Endodermal cell (in vitro differentiated cells): ENCODE measurements around the gene IKZF2. TPM values are rescaled to one million over a fixed set of nuclear protein-coding genes. Genes with fewer than 3 reads are reported as not detected.
A peak's percentile ranks its signal among the peaks of the same experiment; 100 is the strongest.

Experiments used
- DNase-seq: peaks from one replicate; pipeline ENCODE4 v3.0.0-alpha.2; 2017
- H3K27ac ChIP-seq: 2 replicates; pipeline ENCODE4 v1.5.1; 2013; ENCODE audit warnings: mild to moderate bottlenecking, low read depth, low read length, moderate library complexity
- H3K27me3 ChIP-seq: 2 replicates; pipeline ENCODE4 v1.6.1; 2013; ENCODE audit warnings: mild to moderate bottlenecking, low read length, moderate library complexity; ENCODE audit not compliant: insufficient read depth, control insufficient read depth, poor library complexity, severe bottlenecking
- H3K36me3 ChIP-seq: 2 replicates; pipeline ENCODE4 v1.7.0; 2013; ENCODE audit warnings: mild to moderate bottlenecking, low read length, moderate library complexity; ENCODE audit not compliant: control insufficient read depth, insufficient read depth
- H3K4me1 ChIP-seq: one replicate; pipeline ENCODE4 v1.7.0; 2013; ENCODE audit warnings: low read length; ENCODE audit not compliant: control insufficient read depth, insufficient read depth
- H3K4me3 ChIP-seq: 2 replicates; pipeline ENCODE4 v1.5.1; 2013; ENCODE audit warnings: mild to moderate bottlenecking, low read length, moderate library complexity
- H3K9ac ChIP-seq: 2 replicates; pipeline ENCODE4 v1.6.1; 2013; ENCODE audit warnings: mild to moderate bottlenecking, low read length, moderate library complexity; ENCODE audit not compliant: poor library complexity, severe bottlenecking; ENCODE audit errors: extremely low read depth
- H3K9me3 ChIP-seq: 2 replicates; pipeline ENCODE4 v1.6.1; 2013; ENCODE audit warnings: mild to moderate bottlenecking, low read length, moderate library complexity; ENCODE audit not compliant: control insufficient read depth
- H3K27ac Mint-ChIP-seq: 2 replicates; pipeline ENCODE4 v1.8.0; 2020; ENCODE audit warnings: mixed read lengths
- H3K27me3 Mint-ChIP-seq: 2 replicates; pipeline ENCODE4 v1.8.0; 2021; ENCODE audit warnings: mild to moderate bottlenecking, mixed read lengths; ENCODE audit not compliant: insufficient read depth
- H3K36me3 Mint-ChIP-seq: 2 replicates; pipeline ENCODE4 v1.8.0; 2020; ENCODE audit warnings: low read depth, mixed read lengths
- H3K4me1 Mint-ChIP-seq: 2 replicates; pipeline ENCODE4 v1.8.0; 2020; ENCODE audit warnings: mixed read lengths
- H3K4me3 Mint-ChIP-seq: 2 replicates; pipeline ENCODE4 v1.8.0; 2020; ENCODE audit warnings: mild to moderate bottlenecking, moderate library complexity, mixed read lengths
- H3K9me3 Mint-ChIP-seq: 2 replicates; pipeline ENCODE4 v1.8.0; 2020; ENCODE audit warnings: mild to moderate bottlenecking, mixed read lengths
- WGBS, 2 experiments: methylation state at CpG; one replicate each; pipeline versions ENCODE4 v1.1.5 to v1.1.7; 2013; ENCODE audit warnings: missing lambda C conversion rate in 2 of 2, mixed read lengths in 1 of 2; ENCODE audit not compliant: insufficient coverage in 1 of 2, insufficient read length in 1 of 2; 5-methylcytosine and 5-hydroxymethylcytosine counted together
- total RNA-seq, 2 donors: library from RNA; stranded (reverse); fragmentation: NEBNext Ultra II Directional in 1 of 2; extraction: Animal tissue kit (Norgen Biotek cat#: 25700) in 1 of 2; gene quantifications; 2 replicates in 1 of 2; 3 replicates in 1 of 2; pipeline ENCODE4 v1.2.1, GENCODE V29; 2021
- TF ChIP-seq, protein P1 (sequence below): fragments of 200-600 bp; sonication (generic); conservative IDR thresholded peaks from 2 replicates; pipeline ENCODE4 v1.5.0; 2021; ENCODE audit warnings: antibody characterized with exemption, mild to moderate bottlenecking

Gene IKZF2
- total RNA-seq, 2 donors from 2014 or later, result 3.9 to 8.7 TPM

DNA sequence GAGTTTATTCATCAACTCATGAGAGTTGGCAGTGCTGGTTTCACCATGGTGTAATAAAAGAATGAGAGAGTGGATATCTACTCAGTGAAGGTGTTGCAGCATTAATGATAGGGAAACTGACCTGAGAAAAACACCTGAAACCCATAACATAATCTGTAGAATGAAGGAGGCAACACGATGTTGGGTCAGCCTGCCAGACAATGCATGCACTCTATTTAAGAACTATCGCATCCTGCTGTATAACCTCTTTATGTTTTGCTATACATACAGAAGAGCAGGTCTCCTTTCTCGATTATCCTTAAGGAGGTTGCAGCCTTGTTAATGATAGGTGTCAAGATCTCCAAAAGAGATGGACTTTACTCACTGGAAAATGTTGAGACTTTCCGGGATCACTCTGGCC lies 65.9 kb downstream of the IKZF2 start:
- H3K27ac Mint-ChIP-seq, result peak overlapping the region; percentile 53

DNA sequence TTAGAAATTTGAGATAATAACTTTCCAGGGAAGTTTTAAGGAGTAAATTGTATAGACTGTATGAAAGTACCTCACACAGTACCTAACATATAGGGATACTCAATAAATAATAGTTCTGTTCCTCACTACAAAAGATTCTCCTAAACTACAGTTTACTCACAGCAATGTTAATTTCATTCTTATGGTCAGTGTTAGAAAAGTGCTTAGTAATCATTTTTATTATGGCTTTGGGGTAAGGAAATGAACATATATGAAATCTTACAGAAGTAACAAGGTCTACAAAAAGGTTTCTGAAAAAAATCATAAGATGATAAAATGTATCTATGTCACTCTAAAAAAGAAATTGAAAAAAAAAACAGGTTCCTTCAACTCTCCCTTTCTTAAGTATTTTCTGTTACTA lies 67.2 kb downstream of the IKZF2 start:
- Histone ChIP-seq H3K27ac (no peak overlapping the region), H3K4me3 (no peak overlapping the region), H3K9me3 (no peaks in the 10 kb centered on the region), H3K9ac (no peak overlapping the region), H3K27me3 (no peaks in the 10 kb centered on the region), H3K36me3 (no peaks in the 10 kb centered on the region), H3K4me1 (no peaks in the 10 kb centered on the region)
- Mint-ChIP-seq H3K4me1 (peaks cover 4% of the 10 kb centered on the region), H3K27me3 (no peaks in the 10 kb centered on the region), H3K36me3 (no peaks in the 10 kb centered on the region), H3K4me3 (no peak overlapping the region), H3K27ac (no peak overlapping the region), H3K9me3 (no peaks in the 10 kb centered on the region)
- TF ChIP-seq, protein P1, sequence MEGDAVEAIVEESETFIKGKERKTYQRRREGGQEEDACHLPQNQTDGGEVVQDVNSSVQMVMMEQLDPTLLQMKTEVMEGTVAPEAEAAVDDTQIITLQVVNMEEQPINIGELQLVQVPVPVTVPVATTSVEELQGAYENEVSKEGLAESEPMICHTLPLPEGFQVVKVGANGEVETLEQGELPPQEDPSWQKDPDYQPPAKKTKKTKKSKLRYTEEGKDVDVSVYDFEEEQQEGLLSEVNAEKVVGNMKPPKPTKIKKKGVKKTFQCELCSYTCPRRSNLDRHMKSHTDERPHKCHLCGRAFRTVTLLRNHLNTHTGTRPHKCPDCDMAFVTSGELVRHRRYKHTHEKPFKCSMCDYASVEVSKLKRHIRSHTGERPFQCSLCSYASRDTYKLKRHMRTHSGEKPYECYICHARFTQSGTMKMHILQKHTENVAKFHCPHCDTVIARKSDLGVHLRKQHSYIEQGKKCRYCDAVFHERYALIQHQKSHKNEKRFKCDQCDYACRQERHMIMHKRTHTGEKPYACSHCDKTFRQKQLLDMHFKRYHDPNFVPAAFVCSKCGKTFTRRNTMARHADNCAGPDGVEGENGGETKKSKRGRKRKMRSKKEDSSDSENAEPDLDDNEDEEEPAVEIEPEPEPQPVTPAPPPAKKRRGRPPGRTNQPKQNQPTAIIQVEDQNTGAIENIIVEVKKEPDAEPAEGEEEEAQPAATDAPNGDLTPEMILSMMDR, result no peak
- no peak for DNase-seq

More for the DNA sequence above, 65.9 kb downstream of the IKZF2 start:
- no peaks in the 10 kb centered on the region for H3K27me3 Mint-ChIP-seq
- H3K36me3 Mint-ChIP-seq, result no peaks in the 10 kb centered on the region
- H3K4me1 Mint-ChIP-seq, result peaks cover 8% of the 10 kb centered on the region
- H3K27me3 ChIP-seq, result no peaks in the 10 kb centered on the region
- no peak overlapping the region for H3K9ac ChIP-seq
- no peak for DNase-seq
- peak overlapping the region; percentile 45 for H3K27ac ChIP-seq
- no peaks in the 10 kb centered on the region for H3K4me1 ChIP-seq
- WGBS, 2 experiments, result 94 to 100% methylated on average over 4 of the region's 4 CpGs
- H3K4me3 Mint-ChIP-seq, result no peak overlapping the region
- TF ChIP-seq, protein P1, result no peak
- no peaks in the 10 kb centered on the region for H3K9me3 ChIP-seq
- no peaks in the 10 kb centered on the region for H3K9me3 Mint-ChIP-seq
- H3K4me3 ChIP-seq, result no peak overlapping the region
- no peaks in the 10 kb centered on the region for H3K36me3 ChIP-seq

DNA sequence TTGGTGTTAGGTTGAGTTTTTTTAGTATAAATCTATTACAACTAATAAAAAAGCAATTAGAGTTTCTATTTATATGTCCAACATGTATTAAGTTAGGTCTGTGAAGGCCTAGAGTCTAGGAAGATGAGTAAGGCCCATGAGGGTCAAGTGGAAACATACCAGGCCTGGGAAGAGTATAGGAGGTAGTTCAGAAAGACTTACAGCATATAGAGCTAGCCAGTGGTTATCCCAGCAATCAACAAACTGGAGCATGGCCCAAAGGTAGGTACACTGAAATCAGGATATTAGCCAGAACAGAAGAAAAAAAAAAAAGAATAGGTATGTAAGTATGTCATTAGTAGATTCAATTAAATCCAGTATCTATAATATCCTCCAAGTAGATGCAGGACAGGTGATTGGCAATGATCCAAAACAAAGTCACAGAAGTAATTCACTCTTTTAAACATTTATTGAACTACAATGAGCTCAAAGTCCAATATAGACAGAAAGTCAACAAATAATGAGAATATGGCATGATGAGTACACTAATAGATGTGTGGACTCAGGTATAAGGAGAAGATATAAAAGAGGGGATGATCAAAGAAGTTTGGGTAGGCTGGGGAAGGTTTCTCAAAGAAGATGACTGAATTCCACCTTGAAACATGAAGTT lies 70.3 kb downstream of the IKZF2 start:
- no peak for DNase-seq
- Mint-ChIP-seq H3K27ac (no peak overlapping the region), H3K27me3 (no peaks in the 10 kb centered on the region), H3K4me3 (no peak overlapping the region), H3K9me3 (no peaks in the 10 kb centered on the region), H3K4me1 (peaks cover 2% of the 10 kb centered on the region), H3K36me3 (no peaks in the 10 kb centered on the region)
- no peak overlapping the region for H3K4me3 ChIP-seq
- H3K36me3 ChIP-seq, result no peaks in the 10 kb centered on the region
- H3K9ac ChIP-seq, result no peak overlapping the region
- H3K27ac ChIP-seq, result no peak overlapping the region
- TF ChIP-seq, protein P1, result no peak
- H3K9me3 ChIP-seq, result no peaks in the 10 kb centered on the region
- no peaks in the 10 kb centered on the region for H3K4me1 ChIP-seq
- no peaks in the 10 kb centered on the region for H3K27me3 ChIP-seq
